Uterus (tissue), 4 donors: ENCODE measurements around the gene NUP88. TPM values are rescaled to one million over a fixed set of nuclear protein-coding genes. Genes with fewer than 3 reads are reported as not detected.

Experiments
- DNase-seq, 2 donors: peaks; one replicate each; pipeline ENCODE4 v3.0.0-alpha.2; 2019 to 2020
- H3K27ac ChIP-seq, 2 donors: fragments of 200-600 bp; sonication (generic); 1 replicate in 1 of 2; 2 replicates in 1 of 2; pipeline ENCODE4 v1.5.1; 2016 to 2018
- H3K27me3 ChIP-seq, 2 donors: fragments of 200-600 bp; sonication (generic); one replicate each; pipeline ENCODE4 v1.5.1; 2018 to 2019; ENCODE audit warnings: control low read depth in 1 of 2
- H3K36me3 ChIP-seq, 2 donors: fragments of 200-600 bp; sonication (generic); one replicate each; pipeline ENCODE4 v1.5.1; 2019; ENCODE audit warnings: control low read depth in 1 of 2
- H3K4me1 ChIP-seq, 2 donors: fragments of 200-600 bp; sonication (generic); one replicate each; pipeline ENCODE4 v1.5.1; 2018 to 2019; ENCODE audit warnings: control low read depth in 1 of 2
- H3K4me3 ChIP-seq, 2 donors: fragments of 200-600 bp; sonication (generic); 1 replicate in 1 of 2; 2 replicates in 1 of 2; pipeline ENCODE4 v1.5.1; 2018 to 2019; ENCODE audit warnings: mild to moderate bottlenecking in 1 of 2
- H3K9me3 ChIP-seq, 2 donors: fragments of 200-600 bp; sonication (generic); one replicate each; pipeline ENCODE4 v1.5.1; 2019; ENCODE audit warnings: control low read depth in 1 of 2
- CTCF ChIP-seq, 4 experiments: fragments of 200-600 bp in 2 of 4; fragments of 450-650 bp in 2 of 4; sonication (generic) in 2 of 4; IDR thresholded peaks; one replicate each; pipeline ENCODE4 v1.5.1; 2016 to 2019; ENCODE audit warnings: antibody characterized with exemption in 4 of 4, mild to moderate bottlenecking in 2 of 4, moderate library complexity in 1 of 4
- POLR2A ChIP-seq, 2 donors: fragments of 450-650 bp; IDR thresholded peaks; one replicate each; pipeline ENCODE4 v1.6.1; 2016; ENCODE audit warnings: antibody characterized with exemption in 2 of 2, mild to moderate bottlenecking in 1 of 2, moderate library complexity in 1 of 2
- intact Hi-C: fragments of 100-400 bp; cut with DNase I; formaldehyde crosslinking; loops from one replicate; pipeline ENCODE4 v1.15.1; 2023; ENCODE audit warnings: low total_unique reads
- total RNA-seq, 4 donors: library from RNA; depleted of rRNA in 3 of 4; stranded (reverse); fragments of >200 nt in 3 of 4; gene quantifications; one replicate each; pipeline versions ENCODE4 v1.1.0 to v1.2.4, GENCODE V29; 2014 to 2023
- donor health status: DM: yes; HTN: yes; CAD: no.

Gene NUP88
- total RNA-seq, 4 donors from 2014 or later, result 24.7 to 69.8 (median 52.3) TPM

DNA sequence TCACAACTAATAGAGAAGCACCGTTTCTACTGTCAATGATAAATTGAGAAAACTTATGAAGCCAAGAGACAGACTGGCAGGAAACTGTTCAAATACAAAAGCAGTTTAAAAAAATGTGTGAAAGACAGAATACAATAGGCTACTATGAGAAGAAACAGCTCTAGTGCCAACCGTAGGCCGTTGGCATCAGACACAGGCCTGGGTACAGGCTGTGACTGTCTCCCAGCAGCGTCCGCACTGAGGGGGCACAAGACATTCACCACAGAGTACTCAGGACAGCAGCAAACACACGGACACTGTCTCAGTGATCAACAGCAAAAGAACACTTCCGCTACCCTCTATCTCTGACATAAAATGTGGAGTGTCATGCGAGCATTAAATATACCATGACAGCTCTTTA is 27.3 kb upstream of the NUP88 start:
- no peaks in the 10 kb centered on the region for H3K36me3 ChIP-seq
- intact Hi-C loops, result no loop called here
- TF ChIP-seq POLR2A (IDR thresholded peaks at IDR 0.05) (no peak), CTCF (IDR thresholded peaks at IDR 0.05) (no peak)
- DNase-seq, result no peak
- H3K27ac ChIP-seq, result no peak overlapping the region
- no peaks in the 10 kb centered on the region for H3K9me3 ChIP-seq
- H3K4me1 ChIP-seq, result no peaks in the 10 kb centered on the region
- no peaks in the 10 kb centered on the region for H3K27me3 ChIP-seq
- no peak overlapping the region for H3K4me3 ChIP-seq

DNA sequence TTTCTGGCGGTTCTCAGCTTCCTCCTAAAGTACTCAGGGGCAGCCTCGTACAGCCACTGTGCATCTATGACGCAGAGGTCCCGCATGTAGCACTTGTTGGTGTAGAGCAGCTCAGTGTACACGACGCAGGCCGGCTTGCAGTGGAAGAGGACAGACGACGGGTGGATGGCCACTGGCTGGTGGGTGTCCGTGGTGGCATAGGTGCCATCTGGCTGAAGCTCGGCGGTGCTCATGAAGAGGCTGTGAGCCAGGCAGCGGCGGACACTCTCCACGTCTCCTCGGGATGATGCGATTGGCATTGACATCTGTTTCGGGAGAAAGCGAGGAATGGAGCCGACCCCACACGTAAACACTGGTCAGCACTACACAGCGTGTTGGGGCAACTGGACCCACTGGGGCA is 24.7 kb upstream of the NUP88 start:
- H3K4me1 ChIP-seq, result no peaks in the 10 kb centered on the region
- intact Hi-C loops, result no loop called here
- no peak for DNase-seq
- H3K4me3 ChIP-seq, result no peak overlapping the region
- no peaks in the 10 kb centered on the region for H3K36me3 ChIP-seq
- H3K27ac ChIP-seq, result no peak overlapping the region
- no peaks in the 10 kb centered on the region for H3K9me3 ChIP-seq
- TF ChIP-seq POLR2A (IDR thresholded peaks at IDR 0.05) (no peak), CTCF (IDR thresholded peaks at IDR 0.05) (no peak)
- H3K27me3 ChIP-seq, result no peaks in the 10 kb centered on the region

- intact Hi-C loops, result no loop called here
- Histone ChIP-seq H3K9me3 (no peaks in the 10 kb centered on the region), H3K27me3 (no peaks in the 10 kb centered on the region), H3K4me3 (no peak overlapping the region), H3K27ac (no peak overlapping the region), H3K36me3 (no peaks in the 10 kb centered on the region), H3K4me1 (no peaks in the 10 kb centered on the region)
- TF ChIP-seq CTCF (IDR thresholded peaks at IDR 0.05) (no peak), POLR2A (IDR thresholded peaks at IDR 0.05) (no peak)
- no peak for DNase-seq
Measured at GRCh38 chr17:5443728-5444127, 24.3 kb upstream of the NUP88 start.

DNA sequence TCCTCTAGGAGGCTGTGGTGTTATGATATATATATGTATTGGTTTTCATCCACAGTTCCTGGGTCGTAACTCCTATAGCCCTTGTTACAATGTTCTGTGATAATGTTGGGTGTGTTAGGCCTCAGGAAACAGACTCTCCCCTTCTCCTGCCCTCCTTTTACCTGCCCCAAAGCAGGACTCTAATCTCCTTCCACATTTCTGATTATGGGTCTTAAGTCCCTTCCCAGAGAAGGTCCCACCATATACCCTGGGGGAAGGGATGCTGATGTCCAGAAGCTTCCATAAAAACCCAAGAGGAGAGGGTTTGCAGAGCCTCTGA is 19.9 kb upstream of the NUP88 start:
- DNase-seq, result no peak
- intact Hi-C loops, result no loop called here
- Histone ChIP-seq H3K4me1 (peaks cover 5 to 7% of the 10 kb centered on the region in 2 donors), H3K4me3 (peak overlapping the region; percentile 47 to 95), H3K36me3 (no peaks in the 10 kb centered on the region), H3K9me3 (no peaks in the 10 kb centered on the region), H3K27ac (peak overlapping the region; percentile 67 to 69), H3K27me3 (no peaks in the 10 kb centered on the region)
- TF ChIP-seq CTCF (IDR thresholded peaks at IDR 0.05), result no peak
- no peak for TF ChIP-seq POLR2A (IDR thresholded peaks at IDR 0.05)

DNA sequence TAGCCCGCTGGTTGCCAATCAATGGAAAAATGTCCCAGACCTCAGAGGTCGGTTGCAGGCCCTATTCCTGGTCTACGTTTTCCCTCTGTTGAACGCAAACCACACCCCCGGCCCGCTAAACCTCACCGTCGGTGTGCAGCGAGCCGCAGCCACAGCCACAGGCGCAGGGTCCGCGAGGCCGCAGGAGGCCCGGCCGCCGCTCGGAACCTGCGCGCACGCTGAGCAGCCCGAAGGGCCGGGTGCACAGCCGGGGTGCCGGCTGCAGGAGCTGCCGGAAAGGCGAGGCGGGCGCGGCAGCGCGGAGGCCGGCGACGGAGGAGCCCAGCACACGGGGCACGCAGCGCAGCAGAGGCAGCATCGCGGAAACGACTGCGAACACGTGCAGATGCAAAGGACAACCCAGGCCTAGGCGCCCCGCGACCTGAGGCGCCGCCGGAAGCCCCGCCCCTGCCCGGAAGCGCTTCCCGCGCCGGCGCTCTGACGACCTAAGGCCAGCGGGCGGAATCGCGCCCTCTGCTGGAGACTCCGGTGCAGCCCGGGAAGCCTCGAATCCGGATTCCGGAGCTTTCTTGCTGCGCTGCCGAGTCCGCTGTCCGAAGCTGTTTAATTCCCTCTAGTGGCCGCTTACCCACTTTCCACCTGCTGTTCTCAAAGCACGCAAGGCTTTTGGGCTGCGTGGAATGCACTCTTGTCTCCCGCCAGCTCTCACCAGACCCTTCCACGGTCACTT is 19.4 kb upstream of the NUP88 start, which contains the start of gene C1QBP:
Gene C1QBP (minus strand): TSS at position 440 of the 730 bp plus-strand sequence. CDS start 82 bp downstream, at position 358.
- peak within 1 kb of the TSS; percentile 47 to 95 for H3K4me3 ChIP-seq
- H3K27ac ChIP-seq, result peak within 1 kb of the TSS; percentile 67 to 69
- intact Hi-C loops, result no loop called here
- H3K36me3 ChIP-seq, result no peaks in the 10 kb centered on the region
- TF ChIP-seq POLR2A (IDR thresholded peaks at IDR 0.05), result peak; percentile 42 to 69
- TF ChIP-seq CTCF (IDR thresholded peaks at IDR 0.05), result peak; percentile 98 to 100 (median 99)
- peaks cover 5 to 7% of the 10 kb centered on the region in 2 donors for H3K4me1 ChIP-seq
- no peaks in the 10 kb centered on the region for H3K9me3 ChIP-seq
- peak; percentile 89 to 93 for DNase-seq
- no peaks in the 10 kb centered on the region for H3K27me3 ChIP-seq
